HL-60 (cell line): ENCODE results near the gene HPS1.

Experiments used
- DNase-seq, 2 experiments: peaks; one replicate each; pipeline ENCODE4 v3.0.0-alpha.2; 2010 to 2020; ENCODE audit warnings: low read depth in 1 of 2, low spot score in 1 of 2
- H3K27ac ChIP-seq: fragments of 250-450 bp; sonication (Bioruptor Pico); replicated peaks from 2 replicates; pipeline ENCODE4 v1.5.1; 2020; ENCODE audit warnings: mild to moderate bottlenecking, moderate library complexity
- H3K27me3 ChIP-seq: fragments of 250-450 bp; sonication (Bioruptor Pico); 2 replicates; pipeline ENCODE4 v1.5.1; 2021; ENCODE audit warnings: mild to moderate bottlenecking, moderate library complexity; ENCODE audit not compliant: insufficient read depth, poor library complexity, severe bottlenecking
- H3K4me3 ChIP-seq: replicated peaks from 2 replicates; pipeline ENCODE4 v1.5.1; 2011; ENCODE audit warnings: mild to moderate bottlenecking, control low read depth, low read length; ENCODE audit not compliant: insufficient read depth
- GABPA ChIP-seq: IDR thresholded peaks from 2 replicates; pipeline ENCODE4 v1.6.1; 2012; ENCODE audit warnings: low read depth
- POLR2AphosphoS5 ChIP-seq: IDR thresholded peaks from 2 replicates; pipeline ENCODE4 v1.6.1; 2012; ENCODE audit warnings: low read depth
- REST ChIP-seq: IDR thresholded peaks from 2 replicates; pipeline ENCODE4 v1.6.1; 2012; ENCODE audit warnings: low read depth; ENCODE audit not compliant: insufficient replicate concordance
- SPI1 ChIP-seq: IDR thresholded peaks from 2 replicates; pipeline ENCODE4 v1.6.1; 2012; ENCODE audit warnings: low read depth, mild to moderate bottlenecking, borderline replicate concordance
- TF ChIP-seq, protein P1 (sequence below): IDR thresholded peaks from one replicate; pipeline ENCODE4 v1.5.1; 2011; ENCODE audit warnings: low read length, control low read depth, inconsistent platforms; ENCODE audit not compliant: insufficient read depth

Gene HPS1

GRCh38 chr10:98460837-98461499 is 14.2 kb upstream of the HPS1 start:
- Histone ChIP-seq H3K4me3 (no peak overlapping the region), H3K27me3 (peaks cover 3% of the 10 kb centered on the region), H3K27ac (no peak overlapping the region)
- TF ChIP-seq, protein P1, sequence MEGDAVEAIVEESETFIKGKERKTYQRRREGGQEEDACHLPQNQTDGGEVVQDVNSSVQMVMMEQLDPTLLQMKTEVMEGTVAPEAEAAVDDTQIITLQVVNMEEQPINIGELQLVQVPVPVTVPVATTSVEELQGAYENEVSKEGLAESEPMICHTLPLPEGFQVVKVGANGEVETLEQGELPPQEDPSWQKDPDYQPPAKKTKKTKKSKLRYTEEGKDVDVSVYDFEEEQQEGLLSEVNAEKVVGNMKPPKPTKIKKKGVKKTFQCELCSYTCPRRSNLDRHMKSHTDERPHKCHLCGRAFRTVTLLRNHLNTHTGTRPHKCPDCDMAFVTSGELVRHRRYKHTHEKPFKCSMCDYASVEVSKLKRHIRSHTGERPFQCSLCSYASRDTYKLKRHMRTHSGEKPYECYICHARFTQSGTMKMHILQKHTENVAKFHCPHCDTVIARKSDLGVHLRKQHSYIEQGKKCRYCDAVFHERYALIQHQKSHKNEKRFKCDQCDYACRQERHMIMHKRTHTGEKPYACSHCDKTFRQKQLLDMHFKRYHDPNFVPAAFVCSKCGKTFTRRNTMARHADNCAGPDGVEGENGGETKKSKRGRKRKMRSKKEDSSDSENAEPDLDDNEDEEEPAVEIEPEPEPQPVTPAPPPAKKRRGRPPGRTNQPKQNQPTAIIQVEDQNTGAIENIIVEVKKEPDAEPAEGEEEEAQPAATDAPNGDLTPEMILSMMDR = no peak
- TF ChIP-seq GABPA (no peak), SPI1 (no peak), REST (no peak), POLR2AphosphoS5 (no peak)
- no peak for DNase-seq

DNA sequence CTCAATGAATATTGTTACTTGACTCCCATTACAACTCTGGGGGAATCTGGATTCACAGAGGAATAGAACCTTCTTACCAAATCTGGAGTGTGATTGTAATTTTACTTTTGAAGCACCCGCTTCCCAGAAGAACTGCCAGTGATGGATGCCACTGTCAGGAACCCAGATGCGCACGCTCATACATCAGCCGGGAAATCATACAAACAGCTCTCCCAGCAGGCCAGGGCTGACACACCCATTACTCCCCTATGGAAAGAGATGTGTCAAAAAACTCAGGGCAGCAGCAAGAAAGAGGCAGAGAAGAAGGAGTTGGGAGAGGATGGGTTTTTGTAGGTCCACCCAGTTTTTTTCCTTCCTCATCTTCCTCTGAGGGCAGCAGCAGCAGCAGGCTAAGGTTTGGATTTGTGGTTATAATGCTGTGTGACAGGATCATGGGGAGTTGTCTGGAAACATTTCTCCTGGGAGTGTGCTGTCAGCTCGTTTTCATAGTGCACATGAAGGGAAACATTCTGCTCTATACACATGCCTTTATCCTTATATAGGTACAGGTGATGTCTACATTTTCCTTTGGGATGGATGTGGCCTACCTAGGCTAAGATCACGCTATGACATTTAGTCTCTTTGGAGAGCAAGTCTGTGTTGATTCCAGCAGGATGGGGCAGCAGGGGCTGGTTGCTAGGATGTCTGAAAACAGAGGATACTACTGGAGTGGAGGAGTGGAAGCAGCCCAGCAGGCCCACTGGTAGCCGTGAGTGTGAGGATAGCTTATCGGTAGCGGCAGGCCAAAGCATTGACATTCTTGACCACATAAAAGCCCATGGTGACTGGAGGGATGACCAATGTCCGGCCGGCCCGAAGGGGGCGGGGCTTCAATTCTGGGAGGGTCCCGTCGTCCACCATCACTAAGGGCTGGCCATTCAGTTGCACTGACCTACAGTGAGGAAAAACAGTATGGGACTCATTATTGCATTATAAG is 12.4 kb upstream of the HPS1 start:
- DNase-seq = no peak
- Histone ChIP-seq H3K4me3 (no peak overlapping the region), H3K27ac (no peak overlapping the region), H3K27me3 (peaks cover 3% of the 10 kb centered on the region)
- TF ChIP-seq SPI1 (no peak), REST (no peak), GABPA (no peak), POLR2AphosphoS5 (no peak)
- TF ChIP-seq, protein P1 = no peak

GRCh38 chr10:98457721-98458120 is 11.0 kb upstream of the HPS1 start:
- Histone ChIP-seq H3K27ac (no peak overlapping the region), H3K4me3 (no peak overlapping the region), H3K27me3 (peaks cover 3% of the 10 kb centered on the region)
- TF ChIP-seq, protein P1 = no peak
- no peak for TF ChIP-seq SPI1
- TF ChIP-seq REST = no peak
- no peak for TF ChIP-seq POLR2AphosphoS5
- DNase-seq = no peak
